Left ventricle myocardium inferior (tissue), 1 donor: ENCODE data around the gene PRKRA. TPM values are rescaled to one million over a fixed set of nuclear protein-coding genes. Genes with fewer than 3 reads are reported as not detected.

Experiments
- DNase-seq: peaks from one replicate; pipeline ENCODE4 v3.0.0-alpha.2; 2020
- H3K27ac ChIP-seq: fragments of 200-600 bp; replicated peaks from 2 replicates; pipeline ENCODE4 v1.8.0; 2021
- H3K27me3 ChIP-seq: fragments of 200-600 bp; 2 replicates; pipeline ENCODE4 v1.8.0; 2021; ENCODE audit warnings: low read depth
- H3K36me3 ChIP-seq: fragments of 200-600 bp; 2 replicates; pipeline ENCODE4 v1.8.0; 2021
- H3K4me1 ChIP-seq: fragments of 200-600 bp; 2 replicates; pipeline ENCODE4 v1.8.0; 2021
- H3K4me3 ChIP-seq: fragments of 200-600 bp; 2 replicates; pipeline ENCODE4 v1.8.0; 2021; ENCODE audit warnings: mild to moderate bottlenecking, moderate library complexity
- H3K9me3 ChIP-seq: fragments of 200-600 bp; replicated peaks from 2 replicates; pipeline ENCODE4 v1.8.0; 2021
- intact Hi-C: fragments of 100-400 bp; cut with micrococcal nuclease; formaldehyde crosslinking; loops from one replicate; pipeline ENCODE4 v1.11.0; 2022
- total RNA-seq: library from RNA; stranded (reverse); fragmentation: NEBNext Ultra II Directional; extraction: Animal tissue kit (Norgen Biotek cat#: 25700); gene quantifications from one replicate; pipeline ENCODE4 v1.2.1, GENCODE V29; 2021
- TF ChIP-seq, protein P1 (sequence below): fragments of 200-600 bp; IDR thresholded peaks from 2 replicates; pipeline ENCODE4 v1.8.0; 2021; ENCODE audit warnings: antibody characterized with exemption, mild to moderate bottlenecking, borderline replicate concordance
- donor health status: DM: no; HTN: yes; CAD: no; lungs with severe emphysema.

Gene PRKRA
- total RNA-seq, 1 donor from 2014 or later = 48.7 TPM

GRCh38 chr2:178383718-178384117 lies 67.3 kb downstream of the PRKRA start:
- Histone ChIP-seq H3K36me3 (peaks cover 12% of the 10 kb centered on the region), H3K27me3 (no peaks in the 10 kb centered on the region), H3K4me3 (no peak overlapping the region), H3K9me3 (no peaks in the 10 kb centered on the region), H3K4me1 (no peaks in the 10 kb centered on the region), H3K27ac (no peak overlapping the region)
- TF ChIP-seq, protein P1, sequence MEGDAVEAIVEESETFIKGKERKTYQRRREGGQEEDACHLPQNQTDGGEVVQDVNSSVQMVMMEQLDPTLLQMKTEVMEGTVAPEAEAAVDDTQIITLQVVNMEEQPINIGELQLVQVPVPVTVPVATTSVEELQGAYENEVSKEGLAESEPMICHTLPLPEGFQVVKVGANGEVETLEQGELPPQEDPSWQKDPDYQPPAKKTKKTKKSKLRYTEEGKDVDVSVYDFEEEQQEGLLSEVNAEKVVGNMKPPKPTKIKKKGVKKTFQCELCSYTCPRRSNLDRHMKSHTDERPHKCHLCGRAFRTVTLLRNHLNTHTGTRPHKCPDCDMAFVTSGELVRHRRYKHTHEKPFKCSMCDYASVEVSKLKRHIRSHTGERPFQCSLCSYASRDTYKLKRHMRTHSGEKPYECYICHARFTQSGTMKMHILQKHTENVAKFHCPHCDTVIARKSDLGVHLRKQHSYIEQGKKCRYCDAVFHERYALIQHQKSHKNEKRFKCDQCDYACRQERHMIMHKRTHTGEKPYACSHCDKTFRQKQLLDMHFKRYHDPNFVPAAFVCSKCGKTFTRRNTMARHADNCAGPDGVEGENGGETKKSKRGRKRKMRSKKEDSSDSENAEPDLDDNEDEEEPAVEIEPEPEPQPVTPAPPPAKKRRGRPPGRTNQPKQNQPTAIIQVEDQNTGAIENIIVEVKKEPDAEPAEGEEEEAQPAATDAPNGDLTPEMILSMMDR = no peak
- DNase-seq = no peak
- intact Hi-C loops = no loop called here

Other genes with a start within 250 kb of the PRKRA start
- gene PJVK, start 203 bp upstream of the PRKRA start, total RNA-seq = 0.91 TPM
- gene FKBP7, start 27.4 kb upstream of the PRKRA start, total RNA-seq = 10.8 TPM
- gene PLEKHA3, start 29.3 kb upstream of the PRKRA start, total RNA-seq = 41.4 TPM